GM21737 (cell line): ENCODE data around the gene RHOT2.
"Not testable (repeated sequence)": the region's sequence is repeated elsewhere in the genome, so short reads cannot be mapped to it uniquely, and the experiment has no call there.

ENCODE experiments used
- ATAC-seq: cut with Tn5 transposase; IDR thresholded peaks from one replicate; pipeline ENCODE4 v1.9.1; 2021; ENCODE audit warnings: mild to moderate bottlenecking, moderate library complexity; ENCODE audit not compliant: unreplicated experiment

The RHOT2 gene

GRCh38 chr16:680967-681745 lies 13.2 kb downstream of the RHOT2 start:
- no peak for ATAC-seq

GRCh38 chr16:681746-682427 lies 14.0 kb downstream of the RHOT2 start:
- ATAC-seq, result no peak

- no peak for ATAC-seq
Observed at GRCh38 chr16:682493-683395, 14.8 kb downstream of the RHOT2 start.

- peak; percentile 0 for ATAC-seq
Observed at GRCh38 chr16:683396-684070, 15.6 kb downstream of the RHOT2 start.

- peak; percentile 46 for ATAC-seq
Observed at GRCh38 chr16:684071-684794, 16.3 kb downstream of the RHOT2 start, which contains the start of gene JMJD8. TSS of gene JMJD8 (minus strand) at chr16:684334. CDS start at chr16:684319, 15 bp downstream.

GRCh38 chr16:684961-685696 lies 17.2 kb downstream of the RHOT2 start:
- no peak for ATAC-seq

- ATAC-seq, result no peak
Observed at GRCh38 chr16:685967-686366, 18.0 kb downstream of the RHOT2 start.

- ATAC-seq, result no peak
Observed at GRCh38 chr16:686459-687260, 18.7 kb downstream of the RHOT2 start.

GRCh38 chr16:687499-687898 lies 19.6 kb downstream of the RHOT2 start:
- ATAC-seq, result no peak

- no peak for ATAC-seq
Observed at GRCh38 chr16:689175-689897, 21.4 kb downstream of the RHOT2 start.

- ATAC-seq, result not testable (repeated sequence)
Observed at GRCh38 chr16:691242-691641, 23.3 kb downstream of the RHOT2 start.

GRCh38 chr16:692356-693108 lies 24.6 kb downstream of the RHOT2 start:
- no peak for ATAC-seq

GRCh38 chr16:693364-693763 lies 25.4 kb downstream of the RHOT2 start:
- no peak for ATAC-seq

- ATAC-seq, result no peak
Observed at GRCh38 chr16:693766-694165, 25.8 kb downstream of the RHOT2 start.

- ATAC-seq, result no peak
Observed at GRCh38 chr16:694187-694862, 26.4 kb downstream of the RHOT2 start.

- ATAC-seq, result no peak
Observed at GRCh38 chr16:694863-695354, 27.0 kb downstream of the RHOT2 start.
